Lower leg skin (tissue), 3 donors: ENCODE data around the gene CACNA1S.

Experiments used
- CTCF ChIP-seq, 3 donors: fragments of 450-650 bp; IDR thresholded peaks; one replicate each; pipeline ENCODE4 v1.5.1; 2016; ENCODE audit warnings: antibody characterized with exemption in 3 of 3, mild to moderate bottlenecking in 3 of 3, moderate library complexity in 2 of 3
- POLR2A ChIP-seq, 2 donors: fragments of 450-650 bp; IDR thresholded peaks; one replicate each; pipeline ENCODE4 v1.6.1; 2016 to 2017; ENCODE audit warnings: antibody characterized with exemption in 2 of 2, mild to moderate bottlenecking in 1 of 2, moderate library complexity in 1 of 2

- TF ChIP-seq POLR2A (IDR thresholded peaks at IDR 0.05): no peak
- TF ChIP-seq CTCF (IDR thresholded peaks at IDR 0.05): no peak
Measured at GRCh38 chr1:201156819-201157218, 44.6 kb upstream of the CACNA1S start.
